SK-N-SH treated with all-trans-retinoic acid at 6 μM for 48 hours (cell line): Measurements from ENCODE around the gene ZBED5.

Experiments used
- ATAC-seq: fragments of 200-7000 bp; cut with Tn5 transposase; 3 replicates; pipeline ENCODE4 v1.9.1; 2020; ENCODE audit warnings: mild to moderate bottlenecking, moderate library complexity
- ARNTL ChIP-seq: fragments of 450-650 bp; formaldehyde crosslinking; IDR thresholded peaks from 2 replicates; pipeline ENCODE4 v1.5.0; 2020; ENCODE audit warnings: low read depth, mild to moderate bottlenecking, moderate library complexity, borderline replicate concordance
- BACH2 ChIP-seq: fragments of 250-450 bp; sonication (Bioruptor Pico); IDR thresholded peaks from 2 replicates; pipeline ENCODE4 v1.9.0; 2021; ENCODE audit warnings: mild to moderate bottlenecking, borderline replicate concordance
- CREB5 ChIP-seq: fragments of 250-450 bp; sonication (Bioruptor Pico); IDR thresholded peaks from 2 replicates; pipeline ENCODE4 v1.5.1; 2020; ENCODE audit warnings: low read depth, mild to moderate bottlenecking, moderate library complexity
- CSDC2 ChIP-seq: fragments of 250-450 bp; sonication (Bioruptor Pico); IDR thresholded peaks from 2 replicates; pipeline ENCODE4 v1.5.0; 2020; ENCODE audit warnings: mild to moderate bottlenecking, moderate library complexity
- ESRRG ChIP-seq: fragments of 250-450 bp; sonication (Bioruptor Pico); IDR thresholded peaks from 2 replicates; pipeline ENCODE4 v1.6.1; 2021; ENCODE audit warnings: mild to moderate bottlenecking
- GLIS3 ChIP-seq: fragments of 250-450 bp; sonication (Bioruptor Pico); IDR thresholded peaks from 2 replicates; pipeline ENCODE4 v1.5.0; 2020; ENCODE audit warnings: mild to moderate bottlenecking, moderate library complexity
- ISL1 ChIP-seq: fragments of 250-450 bp; sonication (Bioruptor Pico); IDR thresholded peaks from 2 replicates; pipeline ENCODE4 v2.1.2; 2022; ENCODE audit warnings: mild to moderate bottlenecking, moderate library complexity
- PPARA ChIP-seq: fragments of 250-450 bp; sonication (Bioruptor Pico); IDR thresholded peaks from 2 replicates; pipeline ENCODE4 v1.5.0; 2020; ENCODE audit warnings: mild to moderate bottlenecking, borderline replicate concordance
- RARB ChIP-seq: fragments of 250-450 bp; sonication (Bioruptor Pico); IDR thresholded peaks from 2 replicates; pipeline ENCODE4 v1.8.0; 2021; ENCODE audit warnings: mild to moderate bottlenecking, moderate library complexity
- ZC3H10 ChIP-seq: fragments of 250-450 bp; sonication (Bioruptor Pico); IDR thresholded peaks from 2 replicates; pipeline ENCODE4 v1.5.1; 2021; ENCODE audit warnings: mild to moderate bottlenecking, moderate library complexity
- ZFP3 ChIP-seq: fragments of 250-450 bp; sonication (Bioruptor Pico); IDR thresholded peaks from 2 replicates; pipeline ENCODE4 v1.5.0; 2020; ENCODE audit warnings: mild to moderate bottlenecking, moderate library complexity
- ZFP30 ChIP-seq: fragments of 450-650 bp; formaldehyde crosslinking; IDR thresholded peaks from 2 replicates; pipeline ENCODE4 v1.5.0; 2022; ENCODE audit warnings: mild to moderate bottlenecking, moderate library complexity
- ZNF565 ChIP-seq: fragments of 450-650 bp; formaldehyde crosslinking; conservative IDR thresholded peaks from 2 replicates; pipeline ENCODE4 v1.5.0; 2020; ENCODE audit warnings: low read depth, mild to moderate bottlenecking, moderate library complexity
- ZNF70 ChIP-seq: fragments of 450-650 bp; formaldehyde crosslinking; IDR thresholded peaks from 2 replicates; pipeline ENCODE4 v1.5.0; 2020; ENCODE audit warnings: mild to moderate bottlenecking, moderate library complexity
- ZNF8 ChIP-seq: fragments of 450-650 bp; formaldehyde crosslinking; IDR thresholded peaks from 2 replicates; pipeline ENCODE4 v1.5.0; 2020; ENCODE audit warnings: mild to moderate bottlenecking, moderate library complexity
- TF ChIP-seq, protein P1 (sequence below): fragments of 250-450 bp; sonication (Bioruptor Pico); IDR thresholded peaks from 2 replicates; pipeline ENCODE4 v1.5.0; 2020; ENCODE audit warnings: mild to moderate bottlenecking, moderate library complexity
- TF ChIP-seq, protein P2 (sequence below): fragments of 250-450 bp; sonication (Bioruptor Pico); IDR thresholded peaks from 2 replicates; pipeline ENCODE4 v1.8.0; 2021; ENCODE audit warnings: low read depth, mild to moderate bottlenecking, moderate library complexity, borderline replicate concordance
- TF ChIP-seq, protein P3 (sequence below): fragments of 250-450 bp; sonication (Bioruptor Pico); IDR thresholded peaks from 2 replicates; pipeline ENCODE4 v1.5.1; 2021; ENCODE audit warnings: mild to moderate bottlenecking, moderate library complexity
- TF ChIP-seq, protein P4 (sequence below): fragments of 250-450 bp; sonication (Bioruptor Pico); IDR thresholded peaks from 2 replicates; pipeline ENCODE4 v1.8.0; 2020; ENCODE audit warnings: mild to moderate bottlenecking, moderate library complexity, borderline replicate concordance

Gene ZBED5

DNA sequence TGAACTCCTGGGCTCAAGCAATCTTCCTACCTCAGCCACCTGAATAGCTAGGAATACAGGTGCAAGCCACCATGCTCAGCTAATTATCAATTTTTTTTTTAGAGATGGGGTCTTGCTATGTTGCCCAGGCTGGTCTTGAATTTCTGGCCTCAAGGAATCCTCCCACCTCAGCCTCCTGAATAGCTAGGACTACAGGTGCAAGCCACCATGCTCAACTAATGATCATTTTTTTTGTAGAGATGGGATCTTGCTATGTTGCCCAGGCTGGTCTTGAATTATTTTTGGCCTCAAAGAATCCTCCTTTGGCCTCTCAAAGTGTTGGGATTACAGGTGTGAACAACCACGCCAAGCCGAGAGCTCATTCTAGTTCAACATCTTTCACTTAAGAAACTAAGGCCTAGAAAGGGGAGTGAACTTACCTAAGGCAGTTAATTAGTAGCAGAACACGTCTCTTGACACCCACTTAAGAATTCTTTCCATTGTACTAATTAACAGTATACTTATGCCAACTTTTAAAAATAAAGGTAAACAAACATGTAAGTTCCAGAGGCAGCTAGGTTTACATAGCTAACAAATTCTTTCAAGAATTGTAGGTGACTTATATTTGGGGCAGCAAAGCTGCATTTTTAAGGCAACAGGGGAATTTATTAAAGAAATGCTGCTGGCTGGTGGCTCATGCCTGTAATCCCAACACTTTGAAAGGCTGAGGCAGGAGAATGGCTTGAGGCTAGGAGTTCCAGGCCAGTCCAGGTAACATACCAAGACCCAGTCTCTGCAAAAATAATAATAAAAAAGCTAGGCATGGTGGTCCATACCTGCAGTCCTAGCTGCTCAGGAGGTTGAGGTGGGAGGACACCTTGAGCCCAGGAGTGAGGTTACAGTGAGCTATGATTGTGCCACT, 9.6 kb downstream of the ZBED5 start:
- no peak for TF ChIP-seq ZNF70 (CRISPR knock-in tag)
- no peak for TF ChIP-seq CSDC2 (CRISPR knock-in tag)
- TF ChIP-seq ESRRG (CRISPR knock-in tag) = no peak
- no peak for TF ChIP-seq ZC3H10
- TF ChIP-seq ARNTL (CRISPR knock-in tag) = no peak
- no peak for TF ChIP-seq GLIS3 (CRISPR knock-in tag)
- no peak for TF ChIP-seq ZFP3 (CRISPR knock-in tag)
- TF ChIP-seq ZFP30 = no peak
- no peak for TF ChIP-seq ZNF565 (CRISPR knock-in tag)
- no peak for TF ChIP-seq CREB5
- TF ChIP-seq BACH2 (CRISPR knock-in tag) = no peak
- no peak for TF ChIP-seq RARB (CRISPR knock-in tag)
- TF ChIP-seq ZNF8 (CRISPR knock-in tag) = no peak
- TF ChIP-seq ISL1 (CRISPR knock-in tag) = no peak
- TF ChIP-seq, protein P1, sequence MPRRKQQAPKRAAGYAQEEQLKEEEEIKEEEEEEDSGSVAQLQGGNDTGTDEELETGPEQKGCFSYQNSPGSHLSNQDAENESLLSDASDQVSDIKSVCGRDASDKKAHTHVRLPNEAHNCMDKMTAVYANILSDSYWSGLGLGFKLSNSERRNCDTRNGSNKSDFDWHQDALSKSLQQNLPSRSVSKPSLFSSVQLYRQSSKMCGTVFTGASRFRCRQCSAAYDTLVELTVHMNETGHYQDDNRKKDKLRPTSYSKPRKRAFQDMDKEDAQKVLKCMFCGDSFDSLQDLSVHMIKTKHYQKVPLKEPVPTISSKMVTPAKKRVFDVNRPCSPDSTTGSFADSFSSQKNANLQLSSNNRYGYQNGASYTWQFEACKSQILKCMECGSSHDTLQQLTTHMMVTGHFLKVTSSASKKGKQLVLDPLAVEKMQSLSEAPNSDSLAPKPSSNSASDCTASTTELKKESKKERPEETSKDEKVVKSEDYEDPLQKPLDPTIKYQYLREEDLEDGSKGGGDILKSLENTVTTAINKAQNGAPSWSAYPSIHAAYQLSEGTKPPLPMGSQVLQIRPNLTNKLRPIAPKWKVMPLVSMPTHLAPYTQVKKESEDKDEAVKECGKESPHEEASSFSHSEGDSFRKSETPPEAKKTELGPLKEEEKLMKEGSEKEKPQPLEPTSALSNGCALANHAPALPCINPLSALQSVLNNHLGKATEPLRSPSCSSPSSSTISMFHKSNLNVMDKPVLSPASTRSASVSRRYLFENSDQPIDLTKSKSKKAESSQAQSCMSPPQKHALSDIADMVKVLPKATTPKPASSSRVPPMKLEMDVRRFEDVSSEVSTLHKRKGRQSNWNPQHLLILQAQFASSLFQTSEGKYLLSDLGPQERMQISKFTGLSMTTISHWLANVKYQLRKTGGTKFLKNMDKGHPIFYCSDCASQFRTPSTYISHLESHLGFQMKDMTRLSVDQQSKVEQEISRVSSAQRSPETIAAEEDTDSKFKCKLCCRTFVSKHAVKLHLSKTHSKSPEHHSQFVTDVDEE (CRISPR knock-in tag) = no peak
- TF ChIP-seq, protein P2, sequence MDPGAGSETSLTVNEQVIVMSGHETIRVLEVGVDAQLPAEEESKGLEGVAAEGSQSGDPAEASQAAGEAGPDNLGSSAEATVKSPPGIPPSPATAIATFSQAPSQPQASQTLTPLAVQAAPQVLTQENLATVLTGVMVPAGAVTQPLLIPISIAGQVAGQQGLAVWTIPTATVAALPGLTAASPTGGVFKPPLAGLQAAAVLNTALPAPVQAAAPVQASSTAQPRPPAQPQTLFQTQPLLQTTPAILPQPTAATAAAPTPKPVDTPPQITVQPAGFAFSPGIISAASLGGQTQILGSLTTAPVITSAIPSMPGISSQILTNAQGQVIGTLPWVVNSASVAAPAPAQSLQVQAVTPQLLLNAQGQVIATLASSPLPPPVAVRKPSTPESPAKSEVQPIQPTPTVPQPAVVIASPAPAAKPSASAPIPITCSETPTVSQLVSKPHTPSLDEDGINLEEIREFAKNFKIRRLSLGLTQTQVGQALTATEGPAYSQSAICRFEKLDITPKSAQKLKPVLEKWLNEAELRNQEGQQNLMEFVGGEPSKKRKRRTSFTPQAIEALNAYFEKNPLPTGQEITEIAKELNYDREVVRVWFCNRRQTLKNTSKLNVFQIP = no peak
- no peak for ATAC-seq

GRCh38 chr11:10846660-10847059, 11.2 kb downstream of the ZBED5 start:
- TF ChIP-seq, protein P1 (CRISPR knock-in tag) = no peak
- TF ChIP-seq RARB (CRISPR knock-in tag) (no peak), ESRRG (CRISPR knock-in tag) (no peak), ZNF8 (CRISPR knock-in tag) (no peak), ZNF70 (CRISPR knock-in tag) (no peak), ZNF565 (CRISPR knock-in tag) (no peak), ZFP30 (no peak), CSDC2 (CRISPR knock-in tag) (no peak), BACH2 (CRISPR knock-in tag) (no peak), PPARA (CRISPR knock-in tag) (no peak), ZFP3 (CRISPR knock-in tag) (no peak), CREB5 (no peak)
- TF ChIP-seq, protein P3, sequence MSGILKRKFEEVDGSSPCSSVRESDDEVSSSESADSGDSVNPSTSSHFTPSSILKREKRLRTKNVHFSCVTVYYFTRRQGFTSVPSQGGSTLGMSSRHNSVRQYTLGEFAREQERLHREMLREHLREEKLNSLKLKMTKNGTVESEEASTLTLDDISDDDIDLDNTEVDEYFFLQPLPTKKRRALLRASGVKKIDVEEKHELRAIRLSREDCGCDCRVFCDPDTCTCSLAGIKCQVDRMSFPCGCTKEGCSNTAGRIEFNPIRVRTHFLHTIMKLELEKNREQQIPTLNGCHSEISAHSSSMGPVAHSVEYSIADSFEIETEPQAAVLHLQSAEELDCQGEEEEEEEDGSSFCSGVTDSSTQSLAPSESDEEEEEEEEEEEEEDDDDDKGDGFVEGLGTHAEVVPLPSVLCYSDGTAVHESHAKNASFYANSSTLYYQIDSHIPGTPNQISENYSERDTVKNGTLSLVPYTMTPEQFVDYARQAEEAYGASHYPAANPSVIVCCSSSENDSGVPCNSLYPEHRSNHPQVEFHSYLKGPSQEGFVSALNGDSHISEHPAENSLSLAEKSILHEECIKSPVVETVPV (CRISPR knock-in tag) = no peak
- TF ChIP-seq, protein P4, sequence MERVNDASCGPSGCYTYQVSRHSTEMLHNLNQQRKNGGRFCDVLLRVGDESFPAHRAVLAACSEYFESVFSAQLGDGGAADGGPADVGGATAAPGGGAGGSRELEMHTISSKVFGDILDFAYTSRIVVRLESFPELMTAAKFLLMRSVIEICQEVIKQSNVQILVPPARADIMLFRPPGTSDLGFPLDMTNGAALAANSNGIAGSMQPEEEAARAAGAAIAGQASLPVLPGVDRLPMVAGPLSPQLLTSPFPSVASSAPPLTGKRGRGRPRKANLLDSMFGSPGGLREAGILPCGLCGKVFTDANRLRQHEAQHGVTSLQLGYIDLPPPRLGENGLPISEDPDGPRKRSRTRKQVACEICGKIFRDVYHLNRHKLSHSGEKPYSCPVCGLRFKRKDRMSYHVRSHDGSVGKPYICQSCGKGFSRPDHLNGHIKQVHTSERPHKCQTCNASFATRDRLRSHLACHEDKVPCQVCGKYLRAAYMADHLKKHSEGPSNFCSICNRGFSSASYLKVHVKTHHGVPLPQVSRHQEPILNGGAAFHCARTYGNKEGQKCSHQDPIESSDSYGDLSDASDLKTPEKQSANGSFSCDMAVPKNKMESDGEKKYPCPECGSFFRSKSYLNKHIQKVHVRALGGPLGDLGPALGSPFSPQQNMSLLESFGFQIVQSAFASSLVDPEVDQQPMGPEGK = no peak
- TF ChIP-seq, all 23 proteins: peak for 0
- ATAC-seq = no peak
